H9 (cell line): Measurements from ENCODE around the gene NPHP4. TPM values are rescaled to one million over a fixed set of nuclear protein-coding genes. Genes with fewer than 3 reads are reported as not detected.

ENCODE experiments used
- DNase-seq: peaks from one replicate; pipeline ENCODE4 v3.0.0-alpha.2; 2017
- H2AFZ ChIP-seq: one replicate; pipeline ENCODE4 v1.6.1; 2013; ENCODE audit warnings: mild to moderate bottlenecking, low read length, control low read depth, moderate library complexity
- H2AK5ac ChIP-seq: 2 replicates; pipeline ENCODE4 v1.6.1; 2013; ENCODE audit warnings: low read length, control low read depth, mixed read lengths; ENCODE audit not compliant: insufficient read length
- H2BK120ac ChIP-seq: one replicate; pipeline ENCODE4 v1.6.1; 2013; ENCODE audit warnings: low read depth, mild to moderate bottlenecking, low read length, control low read depth, inconsistent platforms; ENCODE audit not compliant: poor library complexity, severe bottlenecking
- H2BK12ac ChIP-seq: 2 replicates; pipeline ENCODE4 v1.6.1; 2013; ENCODE audit warnings: low read length, control low read depth, mixed read lengths, low read depth; ENCODE audit not compliant: insufficient read length
- H2BK15ac ChIP-seq: 2 replicates; pipeline ENCODE4 v1.6.1; 2013; ENCODE audit warnings: low read depth, low read length, control low read depth
- H2BK20ac ChIP-seq: one replicate; pipeline ENCODE4 v1.6.1; 2013; ENCODE audit warnings: low read depth, mild to moderate bottlenecking, low read length, control low read depth, inconsistent platforms; ENCODE audit not compliant: poor library complexity, severe bottlenecking
- H2BK5ac ChIP-seq: 2 replicates; pipeline ENCODE4 v1.6.1; 2013; ENCODE audit warnings: low read length, control low read depth, mixed read lengths; ENCODE audit not compliant: insufficient read length
- H3K14ac ChIP-seq: 2 replicates; pipeline ENCODE4 v1.6.1; 2013; ENCODE audit warnings: low read length, control low read depth; ENCODE audit not compliant: insufficient read depth
- H3K18ac ChIP-seq: 2 replicates; pipeline ENCODE4 v1.6.1; 2013; ENCODE audit warnings: low read depth, mild to moderate bottlenecking, mixed read lengths, low read length, control low read depth; ENCODE audit not compliant: insufficient read length
- H3K23ac ChIP-seq: 2 replicates; pipeline ENCODE4 v1.6.1; 2013; ENCODE audit warnings: low read length, control low read depth, mixed read lengths, low read depth; ENCODE audit not compliant: insufficient read length
- H3K23me2 ChIP-seq: 2 replicates; pipeline ENCODE4 v1.6.1; 2013; ENCODE audit warnings: low read depth, mild to moderate bottlenecking, mixed read lengths, low read length, control low read depth; ENCODE audit not compliant: insufficient read length, poor library complexity, severe bottlenecking
- H3K27ac ChIP-seq: 2 replicates; pipeline ENCODE4 v1.5.1; 2013; ENCODE audit warnings: low read length, control low read depth, mixed read lengths, low read depth; ENCODE audit not compliant: insufficient read length
- H3K27me3 ChIP-seq: 2 replicates; pipeline ENCODE4 v1.6.1; 2013; ENCODE audit warnings: low read length, control low read depth, inconsistent platforms; ENCODE audit not compliant: insufficient read depth
- H3K4ac ChIP-seq: 2 replicates; pipeline ENCODE4 v1.6.1; 2013; ENCODE audit warnings: low read depth, mild to moderate bottlenecking, control low read depth, inconsistent platforms, low read length, moderate library complexity
- H3K4me1 ChIP-seq: 2 replicates; pipeline ENCODE4 v1.6.1; 2013; ENCODE audit warnings: low read length, control low read depth, inconsistent platforms; ENCODE audit not compliant: insufficient read depth
- H3K4me2 ChIP-seq: 2 replicates; pipeline ENCODE4 v1.6.1; 2013; ENCODE audit warnings: low read length, control low read depth, mixed read lengths; ENCODE audit not compliant: insufficient read length, insufficient read depth
- H3K56ac ChIP-seq: 2 replicates; pipeline ENCODE4 v1.6.1; 2013; ENCODE audit warnings: low read depth, mild to moderate bottlenecking, mixed read lengths, low read length, control low read depth; ENCODE audit not compliant: insufficient read length
- H3K79me1 ChIP-seq: 2 replicates; pipeline ENCODE4 v1.6.1; 2013; ENCODE audit warnings: low read depth, mild to moderate bottlenecking, moderate library complexity, low read length, control low read depth, inconsistent platforms; ENCODE audit not compliant: insufficient read depth, poor library complexity, severe bottlenecking
- H3K79me2 ChIP-seq: 2 replicates; pipeline ENCODE4 v1.6.1; 2013; ENCODE audit warnings: low read length, control low read depth, inconsistent platforms; ENCODE audit not compliant: insufficient read depth
- H3K9ac ChIP-seq: 2 replicates; pipeline ENCODE4 v1.6.1; 2013; ENCODE audit warnings: low read length, control low read depth, mixed read lengths; ENCODE audit not compliant: insufficient read length; ENCODE audit errors: extremely low read depth
- H3K9me3 ChIP-seq: one replicate; pipeline ENCODE4 v1.6.1; 2013; ENCODE audit warnings: low read depth, low read length, inconsistent platforms; ENCODE audit not compliant: control insufficient read depth
- H3T11ph ChIP-seq: one replicate; pipeline ENCODE4 v1.6.1; 2013; ENCODE audit warnings: mild to moderate bottlenecking, low read length, control low read depth, inconsistent platforms
- H4K20me1 ChIP-seq: one replicate; pipeline ENCODE4 v1.6.1; 2013; ENCODE audit not compliant: control insufficient read depth, insufficient read length, insufficient read depth
- H4K5ac ChIP-seq: 2 replicates; pipeline ENCODE4 v1.6.1; 2013; ENCODE audit warnings: low read depth, mild to moderate bottlenecking, mixed read lengths, low read length, control low read depth; ENCODE audit not compliant: insufficient read length
- H4K8ac ChIP-seq: replicated peaks from 2 replicates; pipeline ENCODE4 v1.6.1; 2013; ENCODE audit warnings: low read length, control low read depth, mixed read lengths, low read depth; ENCODE audit not compliant: insufficient read length
- H4K91ac ChIP-seq: 2 replicates; pipeline ENCODE4 v1.6.1; 2013; ENCODE audit warnings: low read depth, mild to moderate bottlenecking, moderate library complexity, mixed read lengths, low read length, control low read depth; ENCODE audit not compliant: insufficient read length
- H3K27ac Mint-ChIP-seq, 3 experiments: 2 replicates in 2 of 3; 3 replicates in 1 of 3; pipeline ENCODE4 v1.8.0; 2020 to 2021; ENCODE audit warnings: mixed read lengths in 3 of 3, mild to moderate bottlenecking in 1 of 3, moderate library complexity in 1 of 3
- H3K27me3 Mint-ChIP-seq: 2 replicates; pipeline ENCODE4 v1.8.0; 2021; ENCODE audit warnings: low read depth, mild to moderate bottlenecking, moderate library complexity, mixed read lengths
- H3K36me3 Mint-ChIP-seq, 3 experiments: 2 replicates in 2 of 3; 3 replicates in 1 of 3; pipeline ENCODE4 v1.8.0; 2020 to 2021; ENCODE audit warnings: low read depth in 3 of 3, mixed read lengths in 3 of 3; ENCODE audit not compliant: insufficient read depth in 1 of 3
- H3K4me1 Mint-ChIP-seq, 2 experiments: 2 replicates each; pipeline ENCODE4 v1.8.0; 2020; ENCODE audit warnings: mixed read lengths in 2 of 2
- H3K4me3 Mint-ChIP-seq, 2 experiments: 2 replicates in 1 of 2; 3 replicates in 1 of 2; pipeline ENCODE4 v1.8.0; 2020 to 2021; ENCODE audit warnings: mild to moderate bottlenecking in 2 of 2, mixed read lengths in 2 of 2, moderate library complexity in 1 of 2
- H3K9me3 Mint-ChIP-seq, 2 experiments: 2 replicates in 1 of 2; 3 replicates in 1 of 2; pipeline ENCODE4 v1.8.0; 2020; ENCODE audit warnings: mild to moderate bottlenecking in 2 of 2, mixed read lengths in 2 of 2, moderate library complexity in 1 of 2
- WGBS: extraction: QIAGEN DNeasy Blood & Tissue Kit; methylation state at CpG from one replicate; pipeline ENCODE4 v1.1.7; 2013; ENCODE audit warnings: missing lambda C conversion rate, low lambda C conversion rate, mixed read lengths; ENCODE audit not compliant: insufficient read length; ENCODE audit errors: extremely low coverage; 5-methylcytosine and 5-hydroxymethylcytosine counted together
- total RNA-seq: library from RNA; stranded (reverse); gene quantifications from 2 replicates; pipeline ENCODE4 v1.2.1, GENCODE V29; 2021
- TF ChIP-seq, protein P1 (sequence below): fragments of 200-600 bp; sonication (generic); conservative IDR thresholded peaks from 3 replicates; pipeline ENCODE4 v1.8.0; 2021; ENCODE audit warnings: antibody characterized with exemption, mild to moderate bottlenecking

Gene NPHP4
- total RNA-seq, 1 experiment from 2014 or later, result 17.6 TPM

- H3K27me3 ChIP-seq, result no peaks in the 10 kb centered on the region
- Mint-ChIP-seq H3K27ac (no peak overlapping the region), H3K9me3 (no peaks in the 10 kb centered on the region), H3K36me3 (peaks cover 13 to 34% (median 23%) of the 10 kb centered on the region in 3 experiments; a peak in 6 of 7 replicates), H3K27me3 (no peaks in the 10 kb centered on the region), H3K4me3 (no peak overlapping the region), H3K4me1 (no peaks in the 10 kb centered on the region)
- H4K5ac ChIP-seq, result no peak overlapping the region
- TF ChIP-seq, protein P1, sequence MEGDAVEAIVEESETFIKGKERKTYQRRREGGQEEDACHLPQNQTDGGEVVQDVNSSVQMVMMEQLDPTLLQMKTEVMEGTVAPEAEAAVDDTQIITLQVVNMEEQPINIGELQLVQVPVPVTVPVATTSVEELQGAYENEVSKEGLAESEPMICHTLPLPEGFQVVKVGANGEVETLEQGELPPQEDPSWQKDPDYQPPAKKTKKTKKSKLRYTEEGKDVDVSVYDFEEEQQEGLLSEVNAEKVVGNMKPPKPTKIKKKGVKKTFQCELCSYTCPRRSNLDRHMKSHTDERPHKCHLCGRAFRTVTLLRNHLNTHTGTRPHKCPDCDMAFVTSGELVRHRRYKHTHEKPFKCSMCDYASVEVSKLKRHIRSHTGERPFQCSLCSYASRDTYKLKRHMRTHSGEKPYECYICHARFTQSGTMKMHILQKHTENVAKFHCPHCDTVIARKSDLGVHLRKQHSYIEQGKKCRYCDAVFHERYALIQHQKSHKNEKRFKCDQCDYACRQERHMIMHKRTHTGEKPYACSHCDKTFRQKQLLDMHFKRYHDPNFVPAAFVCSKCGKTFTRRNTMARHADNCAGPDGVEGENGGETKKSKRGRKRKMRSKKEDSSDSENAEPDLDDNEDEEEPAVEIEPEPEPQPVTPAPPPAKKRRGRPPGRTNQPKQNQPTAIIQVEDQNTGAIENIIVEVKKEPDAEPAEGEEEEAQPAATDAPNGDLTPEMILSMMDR, result peak; percentile 55
- no peak overlapping the region for H3K14ac ChIP-seq
- no peaks in the 10 kb centered on the region for H3K9me3 ChIP-seq
- no peaks in the 10 kb centered on the region for H3K79me1 ChIP-seq
- no peak overlapping the region for H3K56ac ChIP-seq
- no peak overlapping the region for H3K4ac ChIP-seq
- peaks cover 4% of the 10 kb centered on the region for H3K23me2 ChIP-seq
- no peak overlapping the region for H2BK15ac ChIP-seq
- H3K27ac ChIP-seq, result no peak overlapping the region
- H2AK5ac ChIP-seq, result no peak overlapping the region
- no peak overlapping the region for H4K8ac ChIP-seq
- no CpG with 5 or more reads among the region's 13 CpGs for WGBS
- no peak overlapping the region for H3K23ac ChIP-seq
- H4K20me1 ChIP-seq, result no peaks in the 10 kb centered on the region
- H3T11ph ChIP-seq, result no peak overlapping the region
- no peak overlapping the region for H2BK20ac ChIP-seq
- no peak overlapping the region for H3K9ac ChIP-seq
- H2BK5ac ChIP-seq, result no peak overlapping the region
- no peak overlapping the region for H3K4me2 ChIP-seq
- peak; percentile 31 for DNase-seq
- no peak overlapping the region for H3K18ac ChIP-seq
- H3K4me1 ChIP-seq, result no peaks in the 10 kb centered on the region
- H2BK12ac ChIP-seq, result no peak overlapping the region
- no peak overlapping the region for H2BK120ac ChIP-seq
- H2AFZ ChIP-seq, result no peak overlapping the region
- H3K79me2 ChIP-seq, result no peaks in the 10 kb centered on the region
- no peak overlapping the region for H4K91ac ChIP-seq
Measured at GRCh38 chr1:5949085-5949760, 43.0 kb downstream of the NPHP4 start.
